NCI-H446 (cell line): ENCODE data around the gene ITPR1.

Experiments
- DNase-seq, 2 experiments: peaks; one replicate each; lab custom pipeline; 2025; lab: John Stamatoyannopoulos, UW

The ITPR1 gene

DNA sequence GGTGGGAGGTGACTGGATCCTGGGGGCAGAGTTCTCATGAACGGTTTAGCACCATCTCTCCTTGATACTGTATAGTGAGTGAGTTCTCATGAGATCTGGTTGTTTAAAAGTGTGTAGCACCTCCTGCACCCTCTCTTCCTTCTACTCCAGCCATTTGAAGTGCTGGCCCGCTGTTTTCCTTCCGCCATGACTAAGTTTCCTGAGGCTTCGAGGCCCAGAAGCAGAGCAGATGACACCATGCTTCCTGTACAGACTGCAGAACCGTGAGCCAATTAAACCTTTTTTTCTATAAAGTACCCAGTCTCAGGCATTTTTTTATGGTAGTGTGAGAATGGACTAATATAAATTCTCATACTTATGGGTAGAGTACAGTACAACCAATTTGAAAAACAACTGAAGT lies 362.5 kb downstream of the ITPR1 start:
- DNase-seq: no peak

DNA sequence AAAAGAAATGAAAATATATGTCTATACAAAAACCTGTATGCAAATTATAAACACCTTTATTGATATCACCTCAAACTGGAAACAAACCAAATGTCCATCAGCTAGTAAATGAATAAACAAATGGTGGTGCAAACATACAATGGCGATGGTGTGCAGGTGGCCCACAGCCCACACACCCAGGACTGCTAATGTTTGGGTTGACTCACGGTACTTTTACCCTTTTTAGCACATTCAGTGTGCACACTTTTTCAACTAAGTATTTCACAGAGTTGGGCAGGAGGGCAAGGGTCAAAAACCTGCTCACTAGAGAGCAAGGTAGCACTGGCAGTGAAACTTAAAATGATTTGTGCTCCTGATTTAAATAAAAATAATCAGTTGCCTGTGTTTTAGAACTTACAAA lies 363.0 kb downstream of the ITPR1 start:
- no peak for DNase-seq

- DNase-seq: no peak
Observed at GRCh38 chr3:4856564-4856963, 363.4 kb downstream of the ITPR1 start.

DNA sequence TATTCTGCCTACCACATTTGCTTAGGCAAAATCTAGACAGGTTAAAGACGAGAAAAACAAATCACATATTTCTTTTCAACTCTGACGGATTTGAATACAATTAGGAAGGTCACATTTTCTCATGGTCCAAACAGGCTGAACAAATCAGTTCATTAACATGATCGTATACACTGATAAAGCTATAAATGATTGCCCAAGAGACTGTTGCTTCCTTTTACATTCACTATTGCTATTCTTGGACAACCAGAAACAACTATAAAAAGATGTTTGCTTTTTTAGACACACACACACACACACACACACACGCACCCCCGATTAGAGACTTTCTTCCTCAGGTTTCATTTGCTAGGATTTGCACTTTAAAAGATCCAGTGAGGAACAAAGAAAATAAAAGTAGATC lies 363.8 kb downstream of the ITPR1 start:
- DNase-seq: no peak

DNA sequence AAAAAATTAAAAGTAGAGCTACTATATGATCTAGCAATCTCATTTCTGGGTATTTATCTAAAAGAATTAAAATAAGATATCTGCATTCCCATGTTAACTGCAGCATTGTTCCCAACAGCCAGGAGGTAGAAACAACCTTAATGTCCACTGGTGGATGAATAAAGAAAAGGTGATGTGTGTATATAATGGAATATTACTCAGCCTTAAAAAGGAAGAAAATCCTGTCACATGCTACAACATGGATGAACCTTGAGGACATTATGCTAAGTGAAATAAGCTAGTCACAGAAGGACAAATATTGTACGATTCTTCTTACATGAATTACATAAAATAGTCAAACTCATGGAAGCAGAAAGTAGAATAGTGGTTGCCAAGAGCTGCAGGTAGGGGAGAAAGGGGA lies 366.6 kb downstream of the ITPR1 start:
- DNase-seq: no peak

- no peak for DNase-seq
Observed at GRCh38 chr3:4862973-4863372, 369.8 kb downstream of the ITPR1 start.

DNA sequence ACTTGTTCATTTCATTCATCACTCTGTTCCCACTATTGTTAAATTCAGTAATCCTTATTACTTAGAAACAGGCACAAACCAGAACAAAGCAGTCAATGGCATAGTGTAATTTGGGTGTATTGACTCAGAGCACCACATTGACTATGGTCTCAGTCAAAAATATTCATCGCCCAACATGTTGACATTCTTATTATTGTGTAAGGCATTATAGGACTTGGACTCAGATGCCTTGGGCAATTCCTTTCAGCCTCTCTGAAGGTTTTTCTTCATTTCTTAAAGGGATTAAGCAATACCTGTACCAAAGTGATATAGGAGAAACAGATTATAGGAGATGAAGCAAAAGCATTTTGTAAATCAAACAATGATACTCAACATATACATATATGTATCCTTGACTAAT lies 371.4 kb downstream of the ITPR1 start:
- no peak for DNase-seq

DNA sequence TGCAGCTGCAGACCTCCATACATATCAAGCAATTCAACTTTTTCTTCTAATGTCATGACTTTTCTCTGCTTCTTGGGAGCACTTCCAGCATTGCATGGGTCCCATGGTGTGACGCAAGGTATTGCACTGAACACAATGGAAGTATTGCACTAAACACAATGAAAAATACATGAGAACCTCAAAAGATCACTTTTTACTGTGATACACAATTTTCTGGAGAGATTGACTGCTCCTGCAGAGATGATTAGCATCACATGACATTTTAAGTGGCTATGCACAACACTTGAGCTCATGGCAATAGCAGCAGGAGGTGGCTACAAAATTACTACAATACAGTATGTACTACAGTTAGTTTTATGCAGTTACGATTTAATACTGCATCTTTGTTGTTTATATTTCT lies 372.6 kb downstream of the ITPR1 start:
- DNase-seq: no peak

GRCh38 chr3:4866866-4867265 lies 373.7 kb downstream of the ITPR1 start:
- no peak for DNase-seq

- DNase-seq: no peak
Observed at GRCh38 chr3:4877173-4877787, 384.1 kb downstream of the ITPR1 start.

DNA sequence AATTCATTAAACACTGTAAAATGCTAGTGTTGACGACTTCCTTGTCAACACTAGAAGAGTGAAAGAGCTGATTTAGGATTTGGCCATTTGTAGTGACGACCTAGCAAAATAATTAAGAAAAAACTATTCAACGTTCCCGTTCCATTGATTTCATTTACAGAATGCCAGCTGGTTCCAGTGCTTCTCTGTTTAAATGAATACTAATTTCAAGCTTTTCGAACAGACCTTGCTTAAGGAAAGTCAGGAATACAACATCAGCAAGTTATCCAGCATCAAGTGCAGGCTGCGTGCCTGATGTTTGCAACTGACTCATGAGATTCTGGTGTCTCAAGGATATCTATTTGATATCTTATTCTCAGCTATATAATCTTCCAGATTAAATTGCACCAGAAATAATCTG lies 387.7 kb downstream of the ITPR1 start:
- no peak for DNase-seq

DNA sequence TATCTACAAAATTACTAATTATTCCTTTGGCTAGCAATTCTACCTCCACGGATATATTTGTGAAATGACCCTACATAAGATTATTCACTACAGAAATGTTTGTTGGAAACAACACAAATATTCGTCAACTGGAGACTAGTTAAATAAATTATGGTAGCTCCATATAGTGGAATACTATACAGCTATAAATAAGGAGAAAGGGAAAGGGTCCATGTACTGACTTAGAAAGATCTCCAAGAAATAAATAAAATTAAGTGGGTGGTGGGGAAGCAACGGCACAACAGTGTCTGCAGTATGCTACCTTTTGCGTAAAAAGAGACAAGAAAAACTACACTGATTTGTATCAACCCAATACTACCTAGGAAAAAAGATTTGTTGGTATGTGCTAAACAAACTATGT lies 389.4 kb downstream of the ITPR1 start:
- DNase-seq: no peak

- DNase-seq: no peak
Observed at GRCh38 chr3:4883011-4883410, 389.9 kb downstream of the ITPR1 start.

DNA sequence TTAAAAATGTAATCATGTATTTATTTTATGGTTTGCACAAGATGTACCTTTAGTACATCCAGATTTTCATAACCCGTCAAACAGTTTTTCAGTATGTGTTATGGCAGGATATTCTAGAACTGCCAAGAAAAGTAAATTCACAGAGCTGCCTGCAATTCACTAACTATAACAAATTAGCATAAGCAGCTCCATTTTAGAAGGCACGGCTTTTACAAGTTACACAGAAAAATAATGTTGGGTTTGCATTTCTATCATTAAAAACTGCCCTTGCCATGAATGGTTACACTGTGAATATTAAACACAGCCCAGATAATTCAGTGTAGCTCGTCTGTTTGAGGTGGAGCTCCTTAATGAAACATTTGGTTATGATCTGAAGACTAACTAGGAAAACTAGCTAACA lies 391.7 kb downstream of the ITPR1 start:
- no peak for DNase-seq

DNA sequence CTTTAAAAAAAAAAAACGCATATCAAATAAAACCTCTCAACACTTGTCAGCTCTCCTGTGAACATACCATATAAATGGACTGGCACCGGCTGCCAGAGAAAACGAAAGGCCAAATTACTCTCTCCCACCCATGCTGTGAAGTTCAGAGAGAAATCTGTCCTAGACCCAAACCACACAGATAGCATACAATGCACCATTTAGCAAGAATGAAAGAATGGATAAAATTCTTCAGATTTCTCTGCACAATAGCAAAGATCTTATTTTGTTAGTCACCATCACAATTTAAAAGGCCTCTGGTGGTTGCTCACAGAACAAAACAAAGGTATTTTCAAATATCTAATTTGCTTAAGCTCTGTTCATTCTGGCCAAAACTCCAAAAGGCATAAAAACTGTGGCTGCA lies 392.2 kb downstream of the ITPR1 start:
- no peak for DNase-seq

DNA sequence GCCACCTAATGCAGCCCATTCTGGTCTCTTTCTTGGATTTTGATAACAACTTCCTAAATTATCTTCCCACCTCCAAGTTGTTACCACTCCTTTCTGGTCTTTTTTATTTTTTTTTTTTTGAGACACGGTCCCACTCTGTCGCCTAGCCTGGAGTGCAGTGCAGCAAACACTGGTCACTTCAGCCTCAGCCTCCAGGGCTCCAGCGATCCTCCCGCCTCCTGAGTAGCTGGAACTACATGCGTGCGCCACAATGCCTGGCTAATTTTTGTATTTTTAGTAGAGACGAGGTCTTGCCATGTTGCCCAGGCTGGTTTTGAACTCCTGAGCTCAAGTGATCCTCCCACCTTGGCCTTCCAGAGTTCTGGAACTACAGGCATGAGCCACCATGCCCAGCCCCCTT lies 393.3 kb downstream of the ITPR1 start:
- no peak for DNase-seq

GRCh38 chr3:4887177-4887576 lies 394.0 kb downstream of the ITPR1 start:
- no peak for DNase-seq

DNA sequence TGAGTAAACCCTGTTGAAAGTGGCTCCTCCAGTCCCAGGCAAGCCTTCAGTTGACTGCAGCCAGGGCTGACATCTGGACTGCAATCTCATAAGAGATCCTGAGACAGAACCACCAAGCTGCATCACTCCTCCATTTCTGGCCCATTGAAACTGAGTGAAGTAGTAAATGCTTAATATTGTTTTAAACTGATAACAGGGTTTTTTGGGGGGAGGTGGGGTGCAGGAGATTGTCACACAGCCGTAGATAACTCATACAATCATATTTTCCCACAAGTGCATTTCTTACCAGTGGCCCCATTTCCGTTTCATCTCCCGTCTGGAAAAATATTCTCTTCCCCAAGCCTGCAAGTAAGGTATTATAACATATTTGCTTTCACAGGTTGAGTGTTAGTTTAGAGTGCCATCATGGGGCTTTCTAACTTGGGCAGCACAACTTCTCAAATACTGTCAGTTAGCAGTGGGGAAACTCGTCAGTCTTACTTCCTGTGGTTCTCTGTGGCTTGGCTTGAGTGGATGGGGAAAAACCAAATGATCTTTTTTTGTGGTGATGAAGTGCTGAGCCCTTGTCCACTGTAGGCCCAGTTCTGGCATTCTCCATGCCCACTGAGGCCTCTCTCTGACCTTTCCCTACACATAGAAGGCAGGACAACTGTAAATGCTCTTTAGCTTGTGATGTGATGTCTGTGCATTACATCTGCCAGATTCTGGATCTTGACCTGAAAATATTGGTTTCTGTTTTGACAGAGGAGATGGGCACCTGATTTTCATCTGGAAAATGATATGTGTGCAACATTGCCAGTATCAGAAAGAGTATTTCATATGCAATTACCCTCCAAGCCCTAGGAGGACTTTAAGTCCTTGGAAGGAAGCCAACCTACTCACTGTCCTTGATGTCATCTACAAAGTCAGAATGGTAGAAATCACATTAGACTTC lies 396.0 kb downstream of the ITPR1 start:
- DNase-seq: no peak

DNA sequence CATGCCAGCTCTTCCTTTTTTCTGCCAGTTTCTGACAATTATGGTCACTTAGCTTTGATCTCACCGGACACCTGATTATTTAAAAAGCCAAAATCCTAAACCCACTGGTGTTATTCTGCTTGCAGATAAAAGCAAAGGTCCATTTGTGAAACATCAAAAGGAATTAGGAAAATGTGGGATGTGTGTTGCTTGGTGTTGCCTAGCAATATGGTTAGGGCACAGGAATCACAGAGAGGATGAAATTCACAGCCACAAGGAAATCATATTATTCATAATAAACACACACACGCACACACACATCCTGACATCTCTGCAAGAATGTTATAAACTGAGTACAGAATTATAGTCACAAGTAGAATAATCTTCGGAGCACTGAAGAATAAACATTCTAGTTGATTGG lies 396.7 kb downstream of the ITPR1 start:
- DNase-seq: no peak

DNA sequence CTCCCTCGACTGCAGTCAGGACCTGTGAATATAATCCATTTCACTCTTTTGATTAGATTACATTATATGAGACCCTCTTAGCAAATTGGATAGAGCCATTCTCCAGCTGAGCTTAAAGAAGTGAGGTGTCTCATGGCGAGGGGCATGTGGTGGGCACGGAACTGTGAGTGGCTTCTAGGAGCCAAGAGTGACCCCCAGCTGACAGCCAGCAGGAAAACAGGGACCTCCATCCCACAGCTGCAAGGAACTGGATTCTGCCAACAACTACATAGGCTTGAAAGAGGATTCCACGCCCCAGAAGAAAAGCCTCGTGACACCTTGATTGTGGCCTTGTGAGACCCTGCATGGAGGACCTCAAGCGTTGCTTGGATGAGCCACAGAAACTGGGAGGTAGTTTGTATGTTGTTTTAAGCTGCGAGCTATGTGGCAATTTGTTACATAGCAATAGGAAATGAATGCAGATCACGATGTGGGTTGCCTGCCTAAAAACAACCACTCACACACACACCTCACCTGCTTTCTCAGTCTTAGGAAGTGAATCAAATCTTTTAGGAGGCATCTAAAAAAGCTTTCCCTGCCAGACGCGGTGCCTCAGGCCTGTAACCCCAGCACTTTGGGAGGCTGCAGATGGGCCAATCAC lies 401.9 kb downstream of the ITPR1 start:
- no peak for DNase-seq

DNA sequence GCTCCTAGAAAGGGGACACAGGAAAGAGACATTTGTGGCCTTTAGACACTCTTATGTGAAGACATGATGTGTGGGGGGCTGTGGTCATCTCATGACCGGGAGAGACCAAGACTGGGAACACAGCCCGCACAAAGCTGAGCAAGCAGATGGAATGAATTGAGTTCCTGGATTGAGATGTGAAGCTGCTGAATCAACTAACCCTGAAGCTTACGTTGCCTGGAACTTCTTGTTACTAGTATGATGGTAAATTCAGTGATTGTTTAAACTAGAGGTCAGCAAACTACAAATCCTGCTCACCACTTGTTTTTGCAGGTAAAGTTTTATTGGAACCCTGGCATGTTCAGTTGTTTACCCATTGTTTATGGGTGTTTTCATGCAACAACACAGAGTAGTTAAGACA lies 402.7 kb downstream of the ITPR1 start:
- no peak for DNase-seq
